ENCODE measurements around the gene LYRM4.
"Not testable (repeated sequence)": the region's sequence is repeated elsewhere in the genome, so short reads cannot be mapped to it uniquely, and the experiment has no call there.

Gene LYRM4

DNA sequence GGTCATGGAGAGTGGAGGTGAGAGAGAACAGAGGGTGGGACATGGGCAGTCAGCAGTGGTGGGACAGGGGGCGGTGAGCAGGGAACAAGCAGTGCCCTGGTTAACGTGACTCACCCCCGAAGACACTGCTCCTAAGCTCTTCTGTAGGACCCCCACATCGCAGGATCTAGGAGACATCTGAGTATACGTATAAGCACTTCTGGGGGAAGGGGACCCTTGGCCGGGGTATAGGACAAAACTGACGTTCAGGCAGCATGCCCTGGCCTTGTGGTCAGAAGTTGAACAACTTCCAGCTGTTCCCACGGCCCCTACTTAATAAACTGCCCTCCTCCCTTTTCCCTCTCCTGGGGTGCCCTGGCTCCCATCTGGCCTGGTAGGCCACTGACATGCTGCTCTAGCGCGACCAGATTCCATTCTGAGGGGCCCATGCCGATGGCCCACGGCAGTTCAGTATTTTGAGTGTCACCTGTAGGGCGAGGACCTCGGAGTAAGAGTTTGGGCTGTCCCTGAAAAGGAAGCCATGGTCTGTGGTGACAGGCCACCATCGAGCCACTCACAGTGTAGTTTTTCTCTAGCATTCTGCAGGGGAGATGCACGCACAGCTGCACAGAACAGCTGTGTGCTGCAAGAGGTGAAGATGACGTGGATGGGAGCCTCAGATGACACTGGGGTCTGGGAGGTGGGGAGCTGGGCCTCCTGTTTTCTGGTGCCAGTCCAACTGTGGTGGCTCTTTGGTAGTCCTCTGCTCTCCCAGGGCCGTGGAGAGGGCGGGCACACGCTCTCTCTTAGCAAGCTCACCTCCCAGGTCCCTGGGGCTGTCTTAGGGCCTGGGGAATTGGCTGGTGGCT, 137.2 kb downstream of the LYRM4 start:
- Histone ChIP-seq H3K36me3 (no peaks in the 10 kb centered on the region), H3K9me3 (no peaks in the 10 kb centered on the region), H3K4me1 (ENCODE audit: control insufficient read depth in 1 of 2, insufficient read depth in 1 of 2, low read depth in 1 of 2, low read length in 1 of 2) (peaks cover 14 to 18% of the 10 kb centered on the region in 2 experiments), H3K4me3 (ENCODE audit: low read depth in 1 of 2, low read length in 1 of 2) (no peak overlapping the region), H3K27ac (no peak overlapping the region), H3K27me3 (no peaks in the 10 kb centered on the region)
- TF ChIP-seq, protein P1, sequence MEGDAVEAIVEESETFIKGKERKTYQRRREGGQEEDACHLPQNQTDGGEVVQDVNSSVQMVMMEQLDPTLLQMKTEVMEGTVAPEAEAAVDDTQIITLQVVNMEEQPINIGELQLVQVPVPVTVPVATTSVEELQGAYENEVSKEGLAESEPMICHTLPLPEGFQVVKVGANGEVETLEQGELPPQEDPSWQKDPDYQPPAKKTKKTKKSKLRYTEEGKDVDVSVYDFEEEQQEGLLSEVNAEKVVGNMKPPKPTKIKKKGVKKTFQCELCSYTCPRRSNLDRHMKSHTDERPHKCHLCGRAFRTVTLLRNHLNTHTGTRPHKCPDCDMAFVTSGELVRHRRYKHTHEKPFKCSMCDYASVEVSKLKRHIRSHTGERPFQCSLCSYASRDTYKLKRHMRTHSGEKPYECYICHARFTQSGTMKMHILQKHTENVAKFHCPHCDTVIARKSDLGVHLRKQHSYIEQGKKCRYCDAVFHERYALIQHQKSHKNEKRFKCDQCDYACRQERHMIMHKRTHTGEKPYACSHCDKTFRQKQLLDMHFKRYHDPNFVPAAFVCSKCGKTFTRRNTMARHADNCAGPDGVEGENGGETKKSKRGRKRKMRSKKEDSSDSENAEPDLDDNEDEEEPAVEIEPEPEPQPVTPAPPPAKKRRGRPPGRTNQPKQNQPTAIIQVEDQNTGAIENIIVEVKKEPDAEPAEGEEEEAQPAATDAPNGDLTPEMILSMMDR (IDR thresholded peaks at IDR 0.05), result no peak

DNA sequence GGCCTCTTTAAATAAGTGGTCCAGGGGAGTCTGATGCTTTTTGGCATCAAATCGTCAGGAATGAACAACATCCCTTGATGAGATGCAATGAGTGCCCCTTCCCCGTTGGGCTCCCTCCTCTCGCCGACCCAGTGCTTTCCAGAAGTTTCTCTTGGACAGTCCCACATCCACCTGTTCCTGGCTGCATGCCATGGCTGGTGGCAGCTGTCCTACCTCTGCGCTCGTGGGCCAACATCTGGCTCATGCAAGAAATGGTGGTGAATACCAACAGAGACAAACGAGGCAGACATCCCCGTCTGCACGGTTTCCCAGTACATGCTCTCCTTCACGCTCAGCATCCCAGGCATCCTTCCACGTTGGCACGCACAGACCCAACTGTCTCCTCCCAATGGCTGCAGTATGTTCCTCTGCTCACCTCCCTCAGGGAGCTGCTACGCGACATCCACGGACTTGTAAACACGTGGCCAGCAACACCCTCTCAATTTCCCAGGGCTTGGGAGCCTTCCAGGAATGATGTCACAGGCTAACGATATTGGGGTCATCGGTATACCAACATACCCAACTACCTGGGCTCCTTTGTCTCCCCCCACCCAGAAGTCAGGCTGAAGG, 138.1 kb downstream of the LYRM4 start:
- no peaks in the 10 kb centered on the region for H3K9me3 ChIP-seq
- no peak overlapping the region for H3K27ac ChIP-seq
- peaks cover 13 to 14% of the 10 kb centered on the region in 2 experiments for H3K4me1 ChIP-seq (ENCODE audit: control insufficient read depth in 1 of 2, insufficient read depth in 1 of 2, low read depth in 1 of 2, low read length in 1 of 2)
- no peaks in the 10 kb centered on the region for H3K27me3 ChIP-seq
- H3K4me3 ChIP-seq (ENCODE audit: low read depth in 1 of 2, low read length in 1 of 2), result no peak overlapping the region
- H3K36me3 ChIP-seq, result no peaks in the 10 kb centered on the region
- TF ChIP-seq, protein P1 (IDR thresholded peaks at IDR 0.05), result no peak

DNA sequence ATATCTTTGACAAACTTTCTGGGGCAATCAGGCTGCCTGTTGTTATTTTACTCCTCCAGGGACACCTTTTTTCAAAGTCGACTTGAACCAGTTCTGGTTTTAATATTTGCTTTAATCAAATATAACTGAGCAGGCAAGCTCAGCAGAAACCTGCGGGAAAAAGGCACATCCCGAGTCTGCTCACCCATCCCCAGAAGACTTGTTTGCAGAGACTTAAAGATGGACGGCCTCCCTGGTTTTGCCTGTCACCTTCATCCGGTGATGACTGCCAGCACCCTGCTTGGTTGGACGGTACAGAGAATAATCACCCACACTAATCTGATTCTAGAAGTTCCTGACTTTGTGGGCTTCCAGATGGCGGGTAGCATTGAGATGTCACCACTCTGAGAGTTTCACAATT, 138.8 kb downstream of the LYRM4 start:
- H3K9me3 ChIP-seq, result no peaks in the 10 kb centered on the region
- H3K4me1 ChIP-seq (ENCODE audit: control insufficient read depth in 1 of 2, insufficient read depth in 1 of 2, low read depth in 1 of 2, low read length in 1 of 2), result peaks cover 13 to 14% of the 10 kb centered on the region in 2 experiments
- H3K4me3 ChIP-seq (ENCODE audit: low read depth in 1 of 2, low read length in 1 of 2), result no peak overlapping the region
- H3K36me3 ChIP-seq, result no peaks in the 10 kb centered on the region
- no peaks in the 10 kb centered on the region for H3K27me3 ChIP-seq
- no peak overlapping the region for H3K27ac ChIP-seq
- TF ChIP-seq, protein P1 (IDR thresholded peaks at IDR 0.05), result no peak

DNA sequence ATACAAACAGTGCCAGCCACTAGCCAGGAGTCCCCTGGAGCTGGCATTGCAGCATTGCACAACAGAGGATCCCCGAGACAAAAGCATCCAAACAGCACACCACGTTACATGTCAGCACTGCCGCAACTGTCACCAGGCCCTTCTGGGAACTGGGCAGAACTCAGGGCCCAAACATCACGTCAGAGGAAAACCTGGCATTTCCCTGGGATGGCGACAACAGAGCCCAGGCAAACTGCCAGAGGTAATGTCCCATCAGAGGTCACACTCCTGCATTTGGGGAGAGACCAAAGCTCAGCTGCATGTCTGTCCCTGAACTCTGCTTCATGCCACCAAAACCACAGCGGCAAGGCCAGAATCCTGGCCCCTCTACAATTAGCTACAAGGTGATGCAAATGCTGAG, 139.3 kb downstream of the LYRM4 start:
- Histone ChIP-seq H3K4me1 (ENCODE audit: control insufficient read depth in 1 of 2, insufficient read depth in 1 of 2, low read depth in 1 of 2, low read length in 1 of 2) (peaks cover 13 to 14% of the 10 kb centered on the region in 2 experiments), H3K9me3 (no peaks in the 10 kb centered on the region), H3K27me3 (no peaks in the 10 kb centered on the region), H3K27ac (no peak overlapping the region), H3K36me3 (no peaks in the 10 kb centered on the region), H3K4me3 (ENCODE audit: low read depth in 1 of 2, low read length in 1 of 2) (no peak overlapping the region)
- TF ChIP-seq, protein P1 (IDR thresholded peaks at IDR 0.05), result no peak

DNA sequence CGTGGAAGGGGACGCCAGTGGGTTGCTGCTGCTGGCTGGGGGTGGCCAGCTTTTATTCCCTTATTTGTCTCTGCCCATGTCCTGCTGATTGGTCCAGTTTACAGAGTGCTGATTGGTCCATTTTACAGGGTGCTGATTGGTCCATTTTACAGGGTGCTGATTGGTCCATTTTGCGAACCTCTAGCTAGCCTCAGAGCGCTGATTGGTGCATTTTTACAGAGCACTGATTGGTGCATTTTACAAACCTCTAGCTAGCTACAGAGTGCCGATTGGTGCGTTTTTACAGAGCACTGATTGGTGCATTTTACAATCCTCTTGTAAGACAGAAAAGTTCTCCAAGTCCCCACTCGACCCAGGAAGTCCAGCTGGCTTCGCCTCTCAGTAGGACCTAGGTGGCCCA, 140.2 kb downstream of the LYRM4 start:
- H3K4me3 ChIP-seq (ENCODE audit: low read depth in 1 of 2, low read length in 1 of 2); H3K27ac ChIP-seq; H3K9me3 ChIP-seq; H3K27me3 ChIP-seq; H3K36me3 ChIP-seq: not testable (repeated sequence)
- H3K4me1 ChIP-seq (ENCODE audit: control insufficient read depth in 1 of 2, insufficient read depth in 1 of 2, low read depth in 1 of 2, low read length in 1 of 2), result peaks cover 13 to 14% of the 10 kb centered on the region in 2 experiments

DNA sequence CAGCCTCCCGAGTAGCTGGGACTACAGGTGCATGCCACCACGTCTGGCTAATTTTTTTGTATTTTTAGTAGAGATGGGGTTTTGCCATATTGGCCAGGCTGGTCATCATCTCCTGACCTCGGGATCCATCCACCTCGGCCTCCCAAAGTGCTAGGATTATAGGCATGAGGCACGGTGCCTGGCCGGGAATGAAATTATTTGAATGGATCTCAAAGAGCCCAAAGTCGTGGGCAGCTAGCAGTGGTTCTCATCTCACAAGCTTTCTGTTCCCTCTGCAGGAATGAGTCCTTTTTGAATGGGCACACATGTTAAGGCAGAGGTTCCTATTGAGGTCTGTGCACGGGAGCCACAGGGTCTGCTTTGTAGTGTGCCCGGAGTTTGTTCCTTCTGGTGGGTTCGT, 140.7 kb downstream of the LYRM4 start:
- no peaks in the 10 kb centered on the region for H3K9me3 ChIP-seq
- no peaks in the 10 kb centered on the region for H3K27me3 ChIP-seq
- TF ChIP-seq, protein P1 (IDR thresholded peaks at IDR 0.05), result no peak
- no peaks in the 10 kb centered on the region for H3K36me3 ChIP-seq
- H3K4me3 ChIP-seq (ENCODE audit: low read depth in 1 of 2, low read length in 1 of 2), result no peak overlapping the region
- H3K27ac ChIP-seq, result no peak overlapping the region
- peaks cover 13 to 14% of the 10 kb centered on the region in 2 experiments for H3K4me1 ChIP-seq (ENCODE audit: control insufficient read depth in 1 of 2, insufficient read depth in 1 of 2, low read depth in 1 of 2, low read length in 1 of 2)
